ENCODE measurements around the gene CRCP. TPM values are rescaled to one million over a fixed set of nuclear protein-coding genes. Genes with fewer than 3 reads are reported as not detected.
A peak's percentile ranks its signal among the peaks of the same experiment; 100 is the strongest.
"Not testable (repeated sequence)": the region's sequence is repeated elsewhere in the genome, so short reads cannot be mapped to it uniquely, and the experiment has no call there.

Gene CRCP
- total RNA-seq, 1 experiment from 2014 or later, result 47.8 TPM

- no peak overlapping the region for H3K4me3 ChIP-seq
- H3K27me3 ChIP-seq (replicated peaks), result no peaks in the 10 kb centered on the region
- DNase-seq (ENCODE audit: low read depth in 1 of 2, low spot score in 2 of 2), result no peak
- peaks cover 71% of the 10 kb centered on the region for H3K36me3 ChIP-seq
- H3K4me1 ChIP-seq (replicated peaks), result peaks cover 50% of the 10 kb centered on the region
- no peaks in the 10 kb centered on the region for H3K9me3 ChIP-seq (replicated peaks)
- no peak overlapping the region for H3K27ac ChIP-seq
Observed at GRCh38 chr7:66153691-66154090, 39.0 kb downstream of the CRCP start.

DNA sequence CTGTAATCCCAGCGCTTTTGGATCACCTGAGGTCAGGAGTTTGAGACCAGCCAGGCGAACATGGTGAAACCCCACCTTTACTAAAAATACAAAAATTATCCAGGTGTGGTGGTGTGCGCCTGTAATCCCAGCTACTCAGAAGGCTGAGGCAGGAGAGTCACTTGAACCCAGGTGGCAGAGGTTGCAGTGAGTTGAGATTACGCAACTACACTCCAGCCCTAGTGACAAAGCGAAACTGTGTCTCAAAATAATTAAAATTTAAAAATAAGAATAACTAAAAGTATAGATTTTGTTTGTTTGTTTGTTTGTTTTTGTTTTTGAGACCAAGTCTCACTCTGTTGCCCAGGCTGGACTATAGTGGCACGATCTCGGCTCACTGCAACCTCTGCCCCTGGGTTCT lies 41.4 kb downstream of the CRCP start:
- not testable (repeated sequence) for H3K4me3 ChIP-seq
- peaks cover 54% of the 10 kb centered on the region for H3K36me3 ChIP-seq

DNA sequence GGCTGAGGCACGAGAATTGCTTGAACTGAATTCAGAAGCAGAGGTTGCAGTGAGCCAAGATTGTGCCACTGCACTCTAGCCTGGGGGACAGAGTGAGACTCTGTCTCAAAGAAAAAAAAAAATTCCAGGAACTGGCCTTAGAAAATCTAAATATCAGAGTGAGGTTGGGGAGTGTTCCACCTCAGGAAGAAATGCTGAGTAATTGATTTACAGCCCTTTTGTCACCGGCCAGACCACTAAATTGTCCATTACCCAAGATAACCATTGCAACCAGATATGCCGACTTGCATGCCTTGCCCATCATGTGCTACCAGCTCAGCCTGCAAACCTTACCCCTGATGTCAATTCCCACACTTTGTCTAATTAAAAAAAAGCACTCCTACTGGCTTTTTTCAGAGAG lies 42.4 kb downstream of the CRCP start:
- no peaks in the 10 kb centered on the region for H3K9me3 ChIP-seq (replicated peaks)
- no peak overlapping the region for H3K27ac ChIP-seq
- H3K27me3 ChIP-seq (replicated peaks), result no peaks in the 10 kb centered on the region
- peaks cover 19% of the 10 kb centered on the region for H3K4me1 ChIP-seq (replicated peaks)
- no peak overlapping the region for H3K4me3 ChIP-seq
- no peak for DNase-seq (ENCODE audit: low read depth in 1 of 2, low spot score in 2 of 2)
- peaks cover 50% of the 10 kb centered on the region for H3K36me3 ChIP-seq

More for the DNA sequence above, 41.4 kb downstream of the CRCP start:
- H3K27ac ChIP-seq; H3K27me3 ChIP-seq (replicated peaks); H3K9me3 ChIP-seq (replicated peaks); DNase-seq (ENCODE audit: low read depth in 1 of 2, low spot score in 2 of 2): not testable (repeated sequence)
- H3K4me1 ChIP-seq (replicated peaks), result peaks cover 29% of the 10 kb centered on the region

GRCh38 chr7:66162622-66163021 lies 48.0 kb downstream of the CRCP start:
- Histone ChIP-seq H3K27ac (no peak overlapping the region), H3K4me3 (no peak overlapping the region), H3K27me3 (replicated peaks) (no peaks in the 10 kb centered on the region), H3K9me3 (replicated peaks) (no peaks in the 10 kb centered on the region), H3K36me3 (peaks cover 10% of the 10 kb centered on the region), H3K4me1 (replicated peaks) (peaks cover 4% of the 10 kb centered on the region)
- DNase-seq (ENCODE audit: low read depth in 1 of 2, low spot score in 2 of 2), result no peak

GRCh38 chr7:66163186-66163610 lies 48.6 kb downstream of the CRCP start:
- H3K36me3 ChIP-seq, result peaks cover 4% of the 10 kb centered on the region; the same call in 1 of the 2 replicates
- no peak for DNase-seq (ENCODE audit: low read depth in 1 of 2, low spot score in 2 of 2)
- no peaks in the 10 kb centered on the region for H3K9me3 ChIP-seq (replicated peaks)
- H3K27me3 ChIP-seq (replicated peaks), result no peaks in the 10 kb centered on the region
- H3K4me3 ChIP-seq, result no peak overlapping the region
- peaks cover 10% of the 10 kb centered on the region for H3K4me1 ChIP-seq (replicated peaks)
- H3K27ac ChIP-seq, result no peak overlapping the region

- H3K9me3 ChIP-seq (replicated peaks), result no peaks in the 10 kb centered on the region
- no peak overlapping the region for H3K27ac ChIP-seq
- no peak overlapping the region for H3K4me3 ChIP-seq
- no peaks in the 10 kb centered on the region for H3K27me3 ChIP-seq (replicated peaks)
- DNase-seq (ENCODE audit: low read depth in 1 of 2, low spot score in 2 of 2), result no peak
- H3K36me3 ChIP-seq, result no peaks in the 10 kb centered on the region
- H3K4me1 ChIP-seq (replicated peaks), result peaks cover 14% of the 10 kb centered on the region
Observed at GRCh38 chr7:66164356-66164755, 49.7 kb downstream of the CRCP start.

- H3K4me3 ChIP-seq, result no peak overlapping the region
- no peaks in the 10 kb centered on the region for H3K27me3 ChIP-seq (replicated peaks)
- DNase-seq (ENCODE audit: low read depth in 1 of 2, low spot score in 2 of 2), result peak; percentile 57 to 87
- no peaks in the 10 kb centered on the region for H3K9me3 ChIP-seq (replicated peaks)
- H3K4me1 ChIP-seq (replicated peaks), result peaks cover 25% of the 10 kb centered on the region
- H3K36me3 ChIP-seq, result no peaks in the 10 kb centered on the region
- H3K27ac ChIP-seq, result no peak overlapping the region
Observed at GRCh38 chr7:66167773-66168387, 53.2 kb downstream of the CRCP start.

GRCh38 chr7:66169616-66170015 lies 55.0 kb downstream of the CRCP start:
- Histone ChIP-seq H3K9me3 (replicated peaks) (no peaks in the 10 kb centered on the region), H3K36me3 (no peaks in the 10 kb centered on the region), H3K27me3 (replicated peaks) (no peaks in the 10 kb centered on the region), H3K27ac (no peak overlapping the region), H3K4me1 (replicated peaks) (peaks cover 32% of the 10 kb centered on the region), H3K4me3 (no peak overlapping the region)
- no peak for DNase-seq (ENCODE audit: low read depth in 1 of 2, low spot score in 2 of 2)

GRCh38 chr7:66170309-66171231 lies 55.9 kb downstream of the CRCP start:
- H3K4me1 ChIP-seq (replicated peaks), result peaks cover 32% of the 10 kb centered on the region
- no peak overlapping the region for H3K27ac ChIP-seq
- DNase-seq (ENCODE audit: low read depth in 1 of 2, low spot score in 2 of 2), result peak in 1 of 2 experiments; percentile 50
- no peaks in the 10 kb centered on the region for H3K36me3 ChIP-seq
- H3K27me3 ChIP-seq (replicated peaks), result no peaks in the 10 kb centered on the region
- no peaks in the 10 kb centered on the region for H3K9me3 ChIP-seq (replicated peaks)
- no peak overlapping the region for H3K4me3 ChIP-seq

- not testable (repeated sequence) for H3K4me3 ChIP-seq, H3K36me3 ChIP-seq
Observed at GRCh38 chr7:66172536-66173401, 58.1 kb downstream of the CRCP start.

DNA sequence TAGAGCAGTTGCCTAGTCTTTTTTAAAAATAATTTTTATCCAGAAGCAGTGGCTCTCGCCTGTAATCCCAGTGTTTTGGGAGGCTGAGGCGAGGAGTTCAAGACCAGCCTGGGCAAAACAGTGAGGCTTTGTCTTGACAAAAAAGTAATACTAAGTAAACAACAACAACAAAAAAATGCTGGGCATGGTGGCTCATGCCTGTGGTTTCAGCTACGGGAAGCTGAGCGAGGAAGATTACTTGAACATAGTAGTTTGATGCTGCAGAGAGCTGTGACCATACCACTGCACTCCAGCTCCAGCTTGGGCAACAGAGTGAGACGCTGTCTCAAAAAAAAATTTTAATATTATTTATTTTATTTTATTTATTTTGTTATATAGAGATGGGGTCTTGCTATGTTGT lies 59.2 kb downstream of the CRCP start:
- H3K27ac ChIP-seq, result no peak overlapping the region
- H3K4me3 ChIP-seq, result no peak overlapping the region
- no peaks in the 10 kb centered on the region for H3K36me3 ChIP-seq
- peak; percentile 53 to 60 for DNase-seq (ENCODE audit: low read depth in 1 of 2, low spot score in 2 of 2)
- peaks cover 18% of the 10 kb centered on the region for H3K4me1 ChIP-seq (replicated peaks)
- no peaks in the 10 kb centered on the region for H3K27me3 ChIP-seq (replicated peaks)
- H3K9me3 ChIP-seq (replicated peaks), result 0 out of 2 replicates have a peak, but pooled peaks cover 2% of the 10 kb centered on the region

More at GRCh38 chr7:66172536-66173401, 58.1 kb downstream of the CRCP start:
- not testable (repeated sequence) for DNase-seq (ENCODE audit: low read depth in 1 of 2, low spot score in 2 of 2); H3K9me3 ChIP-seq (replicated peaks); H3K27ac ChIP-seq; H3K27me3 ChIP-seq (replicated peaks)
- peaks cover 27% of the 10 kb centered on the region for H3K4me1 ChIP-seq (replicated peaks)

- not testable (repeated sequence) for H3K4me3 ChIP-seq; H3K36me3 ChIP-seq; H3K27ac ChIP-seq; H3K27me3 ChIP-seq (replicated peaks); DNase-seq (ENCODE audit: low read depth in 1 of 2, low spot score in 2 of 2); H3K9me3 ChIP-seq (replicated peaks)
- H3K4me1 ChIP-seq (replicated peaks), result peaks cover 18% of the 10 kb centered on the region
Observed at GRCh38 chr7:66175006-66175405, 60.4 kb downstream of the CRCP start.

GRCh38 chr7:66176914-66177313 lies 62.3 kb downstream of the CRCP start:
- Histone ChIP-seq H3K27ac (no peak overlapping the region), H3K27me3 (replicated peaks) (no peaks in the 10 kb centered on the region)
- no peak for DNase-seq (ENCODE audit: low read depth in 1 of 2, low spot score in 2 of 2)

More at GRCh38 chr7:66176914-66177313, 62.3 kb downstream of the CRCP start:
- H3K36me3 ChIP-seq, result no peaks in the 10 kb centered on the region
- H3K4me3 ChIP-seq, result no peak overlapping the region
- 0 out of 2 replicates have a peak, but pooled peaks cover 2% of the 10 kb centered on the region for H3K9me3 ChIP-seq (replicated peaks)
- H3K4me1 ChIP-seq (replicated peaks), result peaks cover 7% of the 10 kb centered on the region
